CD4-positive, alpha-beta T cell treated with Interleukin-1 beta for 1 hour (primary cell): ENCODE measurements around the gene PM20D2.
A peak's percentile ranks its signal among the peaks of the same experiment; 100 is the strongest.

Source experiments
- DNase-seq, 2 donors: peaks; one replicate each; pipeline ENCODE4 v3.0.0-alpha.2; 2020 to 2022

PM20D2 gene

GRCh38 chr6:89145091-89145955 lies 532 bp upstream of the PM20D2 start:
- DNase-seq, result peak; percentile 18 to 50

DNA sequence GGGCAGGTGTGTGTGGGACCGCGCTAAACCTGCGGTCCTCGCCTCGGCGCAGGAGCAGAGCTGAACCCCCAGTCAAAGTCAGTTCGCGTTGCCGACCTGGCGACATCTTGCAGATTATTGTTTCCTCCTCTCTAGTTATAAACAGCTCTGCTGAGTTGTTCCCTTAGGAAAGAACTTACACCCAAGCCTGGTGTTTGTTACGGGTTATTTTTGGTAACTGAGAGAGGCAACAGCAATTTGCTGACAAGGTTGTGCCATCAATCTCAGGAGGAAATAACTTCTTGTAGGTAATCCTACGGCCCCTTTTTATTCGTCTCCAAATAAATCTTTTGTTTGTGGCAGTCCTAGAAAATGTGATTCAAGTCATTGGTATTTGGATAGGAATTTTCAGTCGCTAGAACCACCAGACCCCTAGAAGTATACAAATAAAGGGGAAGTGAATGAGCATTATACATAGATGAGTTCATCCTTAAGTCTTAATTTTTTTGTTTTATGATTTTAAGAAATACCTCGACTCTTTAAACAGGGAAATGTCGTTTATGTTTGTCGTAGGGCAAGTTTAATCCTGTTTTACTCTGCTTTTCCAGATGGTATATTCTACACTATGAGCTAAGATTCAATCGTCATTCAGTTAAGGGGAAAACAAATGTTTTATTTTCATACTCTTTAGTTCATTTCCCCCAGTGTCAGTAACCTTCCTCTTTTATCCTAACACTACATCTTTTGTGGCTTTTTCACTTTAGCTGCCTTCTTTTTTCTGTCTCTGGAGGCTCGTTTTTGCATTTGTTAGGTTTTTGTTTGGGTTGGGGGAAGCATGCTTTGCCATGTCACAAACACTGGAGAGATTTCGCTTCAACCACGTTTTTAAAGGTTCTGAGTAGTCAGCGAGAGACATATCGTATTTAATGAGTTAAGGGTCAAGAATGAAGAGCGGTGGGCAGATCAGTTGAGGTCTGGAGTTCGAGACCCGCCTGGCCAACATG lies 1.2 kb downstream of the PM20D2 start:
- peak; percentile 10 to 35 for DNase-seq

DNA sequence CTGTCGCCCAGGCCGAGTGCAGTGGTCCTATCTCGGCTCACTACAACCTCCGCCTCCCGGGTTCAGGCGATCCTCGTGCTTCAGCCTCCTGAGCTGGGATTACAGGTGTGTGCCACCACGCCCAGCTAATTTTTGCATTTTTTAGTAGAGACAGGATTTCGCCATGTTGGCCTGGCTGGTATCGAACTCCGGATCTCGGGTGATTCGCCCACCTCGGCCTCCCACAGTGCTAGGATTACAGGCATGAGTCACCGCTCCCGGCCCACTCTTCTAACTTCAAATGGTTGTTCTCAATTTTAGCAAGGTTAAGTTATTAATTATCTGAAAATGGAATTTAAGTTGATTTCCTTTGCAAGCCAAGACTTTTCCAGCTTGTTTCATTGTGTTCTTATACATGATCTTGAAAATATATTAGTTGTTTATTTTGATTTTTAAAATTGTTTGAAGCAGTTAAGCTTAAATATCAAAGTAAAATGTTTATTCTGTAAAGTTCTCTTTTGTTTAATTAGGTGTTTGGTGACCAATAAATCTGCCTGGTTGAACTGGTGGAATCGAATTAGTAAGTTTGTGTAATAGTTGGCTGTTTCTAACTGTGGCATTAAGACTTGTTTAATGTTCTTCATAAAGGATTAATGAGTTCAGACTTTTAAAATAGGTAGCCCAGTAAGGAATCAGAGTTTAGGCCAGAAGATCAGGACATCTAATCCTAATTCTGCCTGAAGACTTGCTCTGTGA lies 2.3 kb downstream of the PM20D2 start:
- DNase-seq, result no peak

GRCh38 chr6:89154131-89154530 lies 8.3 kb downstream of the PM20D2 start:
- DNase-seq, result no peak

GRCh38 chr6:89160331-89161092 lies 14.7 kb downstream of the PM20D2 start:
- no peak for DNase-seq

DNA sequence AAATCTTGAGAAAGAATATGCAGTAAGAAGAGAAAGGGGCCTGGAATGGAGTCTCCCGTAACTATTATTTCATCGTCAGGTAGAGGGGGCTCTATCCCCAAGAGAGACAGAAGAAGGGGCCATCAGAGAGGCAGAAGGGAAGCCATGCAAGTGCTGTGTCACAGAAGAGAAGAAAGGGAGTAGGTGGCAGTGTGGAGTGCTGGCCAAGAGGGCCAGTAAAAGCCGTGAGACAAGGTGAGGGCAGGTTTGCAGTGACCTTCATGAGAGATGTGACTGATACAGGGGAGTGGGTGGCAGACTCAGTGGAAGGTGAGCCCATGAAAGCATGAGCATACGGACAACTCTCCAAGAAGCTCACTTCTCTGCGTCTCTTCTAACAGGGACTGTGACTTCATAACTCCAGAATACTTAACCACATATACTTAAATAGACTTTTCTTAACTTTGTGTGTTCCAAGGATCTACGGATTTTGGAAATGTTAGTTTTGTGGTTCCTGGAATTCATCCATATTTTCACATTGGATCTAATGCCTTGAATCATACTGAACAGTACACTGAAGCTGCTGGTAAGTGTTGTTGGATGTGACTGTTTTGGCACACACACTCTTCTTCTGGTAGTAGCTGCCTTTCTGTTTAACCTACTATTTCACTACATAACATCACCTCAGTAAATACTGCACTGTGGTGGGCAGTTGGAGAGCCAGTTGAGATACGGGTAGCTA lies 15.6 kb downstream of the PM20D2 start:
- DNase-seq, result no peak

GRCh38 chr6:89162047-89162371 lies 16.2 kb downstream of the PM20D2 start:
- no peak for DNase-seq

- DNase-seq, result no peak
These were observed 26.3 kb downstream of the PM20D2 start for GRCh38 chr6:89172131-89172530.

DNA sequence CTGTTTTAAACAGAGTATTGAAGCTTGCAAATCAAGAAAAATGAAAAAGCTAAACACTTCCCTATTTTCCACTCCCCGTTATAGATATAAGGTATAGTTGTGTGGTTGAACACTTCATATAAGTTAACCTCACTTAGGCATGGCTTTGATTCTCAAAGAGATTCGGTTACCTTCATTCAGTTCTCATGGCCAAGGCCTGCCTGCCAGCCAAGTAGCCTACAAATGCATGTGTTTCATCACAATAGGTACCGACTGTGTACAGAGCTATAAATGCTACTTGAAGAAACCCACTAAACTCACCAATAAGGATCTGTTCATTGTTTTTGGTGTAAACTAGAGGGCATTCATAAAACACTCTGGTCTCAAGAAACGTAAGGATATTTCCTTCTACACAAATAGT lies 27.8 kb downstream of the PM20D2 start:
- no peak for DNase-seq

GRCh38 chr6:89180112-89180511 lies 34.3 kb downstream of the PM20D2 start:
- DNase-seq, result no peak

GRCh38 chr6:89180971-89181370 lies 35.1 kb downstream of the PM20D2 start:
- DNase-seq, result no peak

DNA sequence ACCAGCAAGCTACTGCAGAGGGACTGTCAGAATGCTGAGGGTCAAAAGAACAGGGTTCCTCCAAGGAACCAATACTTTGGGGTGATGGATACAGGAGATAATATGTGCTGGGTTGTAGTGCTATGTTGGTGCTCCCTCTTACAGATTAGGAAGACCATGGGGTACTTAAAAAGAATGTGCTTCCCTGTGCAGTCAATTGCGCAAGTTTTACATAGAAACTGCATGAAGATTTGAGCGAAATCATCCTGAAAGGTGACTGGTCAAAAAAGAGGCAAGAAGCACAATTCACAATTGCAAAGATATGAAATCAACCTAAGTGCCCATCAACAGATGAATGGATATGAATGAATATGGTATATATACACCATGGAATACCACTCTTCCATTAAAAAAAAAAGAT lies 37.4 kb downstream of the PM20D2 start:
- no peak for DNase-seq

GRCh38 chr6:89184344-89184743 lies 38.5 kb downstream of the PM20D2 start:
- no peak for DNase-seq

DNA sequence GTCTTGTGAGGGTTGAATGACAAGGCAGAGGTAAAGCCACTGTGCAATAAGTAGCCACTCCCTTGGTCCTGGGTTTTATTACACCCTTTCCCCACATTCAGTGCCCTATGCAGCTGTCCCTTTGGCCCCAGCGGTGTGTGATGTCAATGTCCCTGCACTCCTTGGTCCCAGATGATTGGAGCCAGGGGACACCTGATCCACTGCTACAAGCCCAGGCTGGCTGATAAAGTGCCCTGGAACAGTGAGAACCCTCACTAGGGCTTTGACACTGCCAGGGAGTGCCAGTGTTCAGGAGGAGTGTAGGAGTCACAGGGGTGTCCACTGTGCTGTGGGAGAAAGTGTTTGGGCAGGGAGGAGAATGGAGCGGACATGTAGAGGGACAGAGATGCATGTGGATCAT lies 40.9 kb downstream of the PM20D2 start:
- no peak for DNase-seq

- DNase-seq, result no peak
These were observed 41.6 kb downstream of the PM20D2 start for GRCh38 chr6:89187504-89187903.

GRCh38 chr6:89190741-89191140 lies 44.9 kb downstream of the PM20D2 start:
- no peak for DNase-seq

DNA sequence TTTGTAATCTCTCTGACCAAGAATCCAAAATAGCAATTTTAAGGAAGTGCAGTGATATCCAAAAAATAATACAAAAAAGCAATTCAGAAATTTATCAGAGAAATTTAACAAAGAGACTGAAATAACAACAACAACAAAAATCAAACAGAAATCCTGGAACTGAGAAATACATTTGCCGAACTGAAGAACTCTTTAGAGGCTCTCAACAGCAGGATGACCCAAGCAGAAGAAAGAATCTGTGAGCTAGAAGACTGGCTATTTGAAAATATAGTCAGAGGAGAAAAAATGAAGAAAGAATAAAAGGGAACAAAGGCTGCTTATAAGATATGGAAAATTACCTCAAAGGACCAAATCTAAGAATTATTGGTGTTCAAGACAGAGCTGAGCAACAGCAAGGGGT lies 48.7 kb downstream of the PM20D2 start:
- no peak for DNase-seq

GRCh38 chr6:89197141-89197540 lies 51.3 kb downstream of the PM20D2 start:
- DNase-seq, result no peak

DNA sequence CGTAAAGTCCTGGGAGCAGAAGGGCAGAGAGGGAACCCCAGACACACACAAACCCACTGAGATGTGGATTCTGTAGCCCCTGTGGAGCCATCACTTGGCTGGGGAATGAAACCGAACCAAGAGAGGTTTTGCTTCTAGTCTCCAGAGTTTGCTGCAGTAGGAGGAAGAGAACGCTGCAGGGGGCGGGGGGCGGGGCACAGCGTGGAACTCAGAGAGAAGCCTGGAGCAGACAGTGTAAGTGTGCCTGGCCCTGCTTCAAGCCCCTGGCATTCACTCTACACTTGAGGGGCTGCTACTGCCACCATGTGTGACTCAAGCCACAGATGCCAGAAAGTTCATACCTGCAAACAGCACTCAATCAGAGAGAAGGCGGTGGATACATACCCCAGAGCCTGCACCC lies 52.4 kb downstream of the PM20D2 start:
- DNase-seq, result no peak

GRCh38 chr6:89199579-89199978 lies 53.7 kb downstream of the PM20D2 start:
- no peak for DNase-seq

- no peak for DNase-seq
These were observed 54.9 kb downstream of the PM20D2 start for GRCh38 chr6:89200706-89201215.

DNA sequence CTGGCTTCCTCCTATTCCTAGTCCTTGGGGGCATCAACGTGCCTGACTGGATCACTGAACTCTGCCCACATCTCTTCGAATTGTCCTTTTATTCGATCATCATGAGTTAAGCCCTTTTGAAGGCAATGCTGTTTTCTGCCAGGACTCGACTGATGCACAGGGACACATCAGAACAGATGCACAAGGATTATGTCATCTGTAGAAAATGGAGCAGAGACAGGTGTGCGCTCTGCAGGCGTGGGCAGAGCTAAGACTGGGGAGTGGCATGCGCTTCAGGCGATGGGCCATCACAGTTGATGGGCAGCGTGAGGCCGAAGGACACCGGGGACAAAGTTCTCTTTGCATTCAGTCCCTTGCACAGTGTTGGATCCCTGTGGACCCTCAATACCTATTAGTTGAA lies 58.2 kb downstream of the PM20D2 start:
- no peak for DNase-seq
